ENCODE data around the gene PTPRM. TPM values are rescaled to one million over a fixed set of nuclear protein-coding genes. Genes with fewer than 3 reads are reported as not detected.

PTPRM gene
- total RNA-seq, 1 donor = 84.7 TPM

DNA sequence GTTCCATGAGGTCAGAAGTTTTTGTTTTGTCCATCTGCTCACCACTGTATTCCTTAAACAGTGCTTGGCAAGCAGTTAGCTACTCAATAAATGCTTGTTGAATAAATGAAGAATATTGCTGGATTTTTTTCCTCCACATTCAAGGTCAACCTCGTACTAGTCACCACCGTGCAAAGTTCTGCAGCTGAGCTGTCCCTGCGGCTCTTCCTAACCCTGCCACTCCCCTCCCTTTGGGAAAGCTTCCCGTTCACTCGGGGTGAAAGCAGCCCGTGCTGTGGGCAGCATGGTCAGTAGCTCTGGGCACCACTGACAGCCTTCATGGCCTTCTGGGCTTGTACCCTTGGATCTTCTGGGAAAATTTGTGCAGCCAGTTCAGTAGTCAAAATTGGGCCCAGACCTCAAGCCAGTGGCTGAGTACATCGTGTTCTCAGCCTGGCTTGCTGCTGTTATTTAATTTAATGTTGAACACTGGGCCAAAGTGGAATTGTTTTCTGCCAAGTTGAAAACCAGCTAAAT is 572.8 kb downstream of the PTPRM start:
- Histone ChIP-seq H3K4me1 (ENCODE audit: insufficient read depth, low read length) (peaks cover 31% of the 10 kb centered on the region), H3K9me3 (ENCODE audit: low read depth, low read length) (no peaks in the 10 kb centered on the region), H4K20me1 (ENCODE audit: insufficient read depth, low read length) (no peaks in the 10 kb centered on the region), H2AFZ (ENCODE audit: low read length) (no peak overlapping the region), H3K79me2 (ENCODE audit: insufficient read depth, low read length) (no peaks in the 10 kb centered on the region), H3K27me3 (ENCODE audit: insufficient read depth, low read length) (no peaks in the 10 kb centered on the region), H3K27ac (ENCODE audit: low read depth, low read length) (peak overlapping the region; percentile 69), H3K4me2 (ENCODE audit: insufficient read depth, low read length) (peak overlapping the region; percentile 19), H3K4me3 (ENCODE audit: insufficient read depth, low read length) (no peak overlapping the region), H3K36me3 (ENCODE audit: insufficient read depth, low read length) (no peaks in the 10 kb centered on the region)
- peak; percentile 36 for DNase-seq (ENCODE audit: insufficient read length, low spot score, missing footprints)
- no peak for TF ChIP-seq CTCF (IDR thresholded peaks at IDR 0.05; ENCODE audit: extremely low read depth, low read depth, low read length)

- H3K4me3 ChIP-seq (ENCODE audit: insufficient read depth, low read length) = no peak overlapping the region
- no peaks in the 10 kb centered on the region for H3K9me3 ChIP-seq (ENCODE audit: low read depth, low read length)
- H3K27ac ChIP-seq (ENCODE audit: low read depth, low read length) = peak overlapping the region; percentile 69
- no peaks in the 10 kb centered on the region for H3K27me3 ChIP-seq (ENCODE audit: insufficient read depth, low read length)
- peaks cover 31% of the 10 kb centered on the region for H3K4me1 ChIP-seq (ENCODE audit: insufficient read depth, low read length)
- H3K36me3 ChIP-seq (ENCODE audit: insufficient read depth, low read length) = no peaks in the 10 kb centered on the region
- peak; percentile 45 for DNase-seq (ENCODE audit: insufficient read length, low spot score, missing footprints)
- peak overlapping the region; percentile 38 for H3K4me2 ChIP-seq (ENCODE audit: insufficient read depth, low read length)
- TF ChIP-seq CTCF (IDR thresholded peaks at IDR 0.05; ENCODE audit: extremely low read depth, low read depth, low read length) = no peak
- H4K20me1 ChIP-seq (ENCODE audit: insufficient read depth, low read length) = no peaks in the 10 kb centered on the region
- no peaks in the 10 kb centered on the region for H3K79me2 ChIP-seq (ENCODE audit: insufficient read depth, low read length)
- peak overlapping the region; percentile 14 for H2AFZ ChIP-seq (ENCODE audit: low read length)
These were observed 573.9 kb downstream of the PTPRM start for GRCh38 chr18:8140841-8141501.

- Histone ChIP-seq H3K27ac (ENCODE audit: low read depth, low read length) (peak overlapping the region; percentile 69), H3K4me3 (ENCODE audit: insufficient read depth, low read length) (no peak overlapping the region), H3K4me1 (ENCODE audit: insufficient read depth, low read length) (peaks cover 31% of the 10 kb centered on the region), H2AFZ (ENCODE audit: low read length) (peak overlapping the region; percentile 52), H3K36me3 (ENCODE audit: insufficient read depth, low read length) (no peaks in the 10 kb centered on the region), H3K9me3 (ENCODE audit: low read depth, low read length) (no peaks in the 10 kb centered on the region), H3K27me3 (ENCODE audit: insufficient read depth, low read length) (no peaks in the 10 kb centered on the region), H4K20me1 (ENCODE audit: insufficient read depth, low read length) (no peaks in the 10 kb centered on the region), H3K79me2 (ENCODE audit: insufficient read depth, low read length) (no peaks in the 10 kb centered on the region), H3K4me2 (ENCODE audit: insufficient read depth, low read length) (no peak overlapping the region)
- no peak for TF ChIP-seq CTCF (IDR thresholded peaks at IDR 0.05; ENCODE audit: extremely low read depth, low read depth, low read length)
- no peak for DNase-seq (ENCODE audit: insufficient read length, low spot score, missing footprints)
These were observed 575.1 kb downstream of the PTPRM start for GRCh38 chr18:8142131-8142711.

DNA sequence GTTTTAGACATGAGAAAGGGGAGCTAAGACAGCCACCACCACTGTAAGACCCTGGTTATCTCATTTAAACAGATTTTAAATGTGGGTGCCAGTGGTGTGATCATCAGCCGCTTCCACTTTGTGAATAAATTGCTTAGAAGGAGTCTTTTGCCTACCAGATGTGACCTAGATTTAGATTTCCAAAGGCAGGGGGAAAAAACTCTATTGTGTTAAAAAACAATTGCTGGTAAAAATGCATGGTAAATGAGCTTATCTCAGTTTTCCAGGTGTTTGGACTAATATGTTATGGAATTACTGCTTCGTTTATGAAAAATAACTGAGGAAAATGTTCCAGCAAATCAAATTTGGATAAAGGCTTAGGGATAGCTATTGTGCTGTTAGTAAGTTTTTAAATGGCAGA is 575.8 kb downstream of the PTPRM start:
- H3K4me3 ChIP-seq (ENCODE audit: insufficient read depth, low read length) = no peak overlapping the region
- no peak for DNase-seq (ENCODE audit: insufficient read length, low spot score, missing footprints)
- no peak overlapping the region for H2AFZ ChIP-seq (ENCODE audit: low read length)
- H3K79me2 ChIP-seq (ENCODE audit: insufficient read depth, low read length) = no peaks in the 10 kb centered on the region
- H3K9me3 ChIP-seq (ENCODE audit: low read depth, low read length) = no peaks in the 10 kb centered on the region
- H3K36me3 ChIP-seq (ENCODE audit: insufficient read depth, low read length) = no peaks in the 10 kb centered on the region
- no peak overlapping the region for H3K4me2 ChIP-seq (ENCODE audit: insufficient read depth, low read length)
- peak overlapping the region; percentile 69 for H3K27ac ChIP-seq (ENCODE audit: low read depth, low read length)
- no peaks in the 10 kb centered on the region for H3K27me3 ChIP-seq (ENCODE audit: insufficient read depth, low read length)
- H3K4me1 ChIP-seq (ENCODE audit: insufficient read depth, low read length) = peaks cover 31% of the 10 kb centered on the region
- H4K20me1 ChIP-seq (ENCODE audit: insufficient read depth, low read length) = no peaks in the 10 kb centered on the region
- TF ChIP-seq CTCF (IDR thresholded peaks at IDR 0.05; ENCODE audit: extremely low read depth, low read depth, low read length) = no peak

Measured in osteoblast (primary cell).